CD4-positive, alpha-beta T cell treated with Interleukin-17A for 4 hours (primary cell): ENCODE measurements around the gene VPS37B.
"Not testable (repeated sequence)": the region's sequence is repeated elsewhere in the genome, so short reads cannot be mapped to it uniquely, and the experiment has no call there.

Experiments used
- DNase-seq: peaks from one replicate; pipeline ENCODE4 v3.0.0-alpha.2; 2020; ENCODE audit warnings: mixed read lengths

VPS37B gene

DNA sequence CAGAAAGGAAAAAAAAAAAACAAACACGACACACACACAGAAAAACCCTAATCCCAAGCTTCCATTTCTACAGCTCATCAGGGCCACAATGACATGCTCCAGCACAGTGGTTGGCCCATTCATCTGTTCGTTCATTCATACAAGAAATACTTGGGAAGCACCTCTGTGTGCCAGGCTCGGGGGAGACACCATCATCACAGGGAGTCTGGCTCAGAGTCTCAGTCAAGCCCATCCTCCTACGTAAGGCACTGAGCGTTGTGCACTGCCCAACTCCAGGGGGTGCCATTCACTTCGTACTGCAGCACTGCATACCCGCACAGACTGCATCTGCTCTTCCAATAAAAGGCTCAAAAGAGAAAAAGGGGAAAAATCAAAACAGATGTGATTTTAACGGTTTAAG, 15.3 kb downstream of the VPS37B start:
- DNase-seq, result peak; percentile 50

DNA sequence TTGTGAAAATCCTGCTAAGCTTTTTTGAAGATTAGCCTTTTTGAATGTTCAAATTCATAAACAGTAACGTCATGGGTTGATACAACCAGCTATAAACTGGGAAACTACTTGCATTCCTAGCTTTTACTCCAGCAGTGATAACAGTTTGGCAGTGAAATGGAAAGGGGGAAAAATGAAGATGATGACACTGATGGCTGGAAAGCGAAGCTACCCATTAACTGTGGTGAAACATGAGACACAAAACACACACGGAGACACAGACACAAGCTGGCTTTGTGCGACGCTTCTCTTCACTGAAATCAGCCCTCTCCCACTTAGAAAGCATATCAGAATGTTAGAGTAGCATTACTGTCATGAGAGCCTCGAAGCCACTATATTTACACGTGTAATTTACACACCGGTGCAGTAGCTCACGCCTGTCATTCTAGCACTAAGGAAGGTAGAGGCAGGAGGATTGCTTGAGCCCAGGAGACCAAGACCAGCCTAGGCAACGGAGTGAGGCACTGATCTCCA, 15.7 kb downstream of the VPS37B start:
- DNase-seq, result no peak

DNA sequence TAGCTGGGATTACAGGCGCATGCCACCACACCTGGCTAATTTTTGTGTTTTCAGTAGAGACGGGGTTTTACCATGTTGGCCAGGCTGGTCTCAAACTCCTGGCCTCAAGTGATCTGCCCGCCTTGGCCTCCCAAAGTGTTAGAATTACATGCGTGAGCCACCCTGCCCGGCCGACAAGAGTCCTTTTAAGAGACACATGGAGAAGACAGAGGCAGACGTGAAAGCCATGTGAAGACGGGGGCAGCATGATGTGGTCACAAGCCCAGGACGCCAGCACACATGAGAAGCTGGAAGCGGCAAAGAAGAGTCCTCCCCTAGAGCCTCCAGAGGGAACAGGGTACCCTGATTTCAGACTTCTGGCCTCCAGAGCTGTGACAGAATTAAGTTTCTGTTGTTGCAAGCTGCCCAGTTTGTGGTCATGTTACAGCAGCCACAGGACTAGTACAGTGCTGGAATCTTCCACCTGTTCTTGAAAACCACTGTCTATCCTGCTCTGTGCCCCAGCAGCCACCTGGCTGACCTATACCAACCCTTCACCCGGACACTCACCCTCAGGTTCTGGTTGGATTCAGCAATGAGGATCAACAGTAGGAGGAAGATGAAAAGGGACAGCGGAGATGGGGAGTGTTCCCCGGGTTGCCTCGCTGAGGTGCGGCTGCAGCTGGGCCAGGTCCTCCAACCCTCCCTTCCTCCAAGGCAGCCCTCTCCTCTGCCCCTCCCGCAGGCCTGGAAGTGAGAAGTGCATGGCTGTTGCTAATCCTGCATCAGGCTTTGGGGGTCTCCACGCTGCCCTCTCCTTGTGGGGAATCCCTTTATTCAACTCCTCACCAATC, 16.9 kb downstream of the VPS37B start:
- no peak for DNase-seq

DNA sequence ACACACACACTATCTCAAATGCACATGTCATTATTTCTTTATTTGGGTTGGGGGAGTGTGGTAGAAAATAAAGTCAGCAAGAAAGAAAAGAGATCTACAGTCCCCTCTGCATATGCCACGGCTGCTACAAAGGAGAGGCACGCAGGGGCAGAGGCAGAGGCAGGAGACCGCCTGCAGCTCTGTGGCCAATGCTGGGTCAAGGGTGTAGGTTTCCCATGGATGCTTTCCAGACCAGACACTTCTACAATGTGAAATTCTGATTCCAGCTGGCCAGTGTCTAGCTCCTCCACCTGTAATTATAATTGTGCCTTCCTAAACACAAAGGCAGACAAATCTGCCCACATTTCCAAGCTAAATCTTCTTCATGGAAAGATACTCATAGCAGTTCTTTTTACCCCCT, 19.2 kb downstream of the VPS37B start:
- DNase-seq, result no peak

DNA sequence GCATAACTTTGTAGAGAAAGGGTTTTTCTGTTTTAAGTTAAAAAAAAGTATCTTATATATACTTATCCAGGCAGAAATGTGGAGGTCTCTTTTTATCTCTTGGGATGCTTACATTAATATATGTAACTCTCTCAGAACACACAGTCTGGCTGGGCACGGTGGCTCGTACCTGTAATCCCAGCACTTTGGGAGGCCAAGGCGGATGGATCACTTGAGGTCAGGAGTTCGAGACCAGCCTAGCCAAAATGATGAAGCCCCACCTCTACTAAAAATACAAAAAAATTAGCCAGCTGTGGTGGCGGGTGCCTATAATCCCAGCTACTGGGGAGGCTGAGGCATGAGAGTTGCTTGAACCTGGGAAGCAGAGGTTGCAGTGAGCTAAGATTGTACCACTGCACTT, 19.6 kb downstream of the VPS37B start:
- DNase-seq, result not testable (repeated sequence)

DNA sequence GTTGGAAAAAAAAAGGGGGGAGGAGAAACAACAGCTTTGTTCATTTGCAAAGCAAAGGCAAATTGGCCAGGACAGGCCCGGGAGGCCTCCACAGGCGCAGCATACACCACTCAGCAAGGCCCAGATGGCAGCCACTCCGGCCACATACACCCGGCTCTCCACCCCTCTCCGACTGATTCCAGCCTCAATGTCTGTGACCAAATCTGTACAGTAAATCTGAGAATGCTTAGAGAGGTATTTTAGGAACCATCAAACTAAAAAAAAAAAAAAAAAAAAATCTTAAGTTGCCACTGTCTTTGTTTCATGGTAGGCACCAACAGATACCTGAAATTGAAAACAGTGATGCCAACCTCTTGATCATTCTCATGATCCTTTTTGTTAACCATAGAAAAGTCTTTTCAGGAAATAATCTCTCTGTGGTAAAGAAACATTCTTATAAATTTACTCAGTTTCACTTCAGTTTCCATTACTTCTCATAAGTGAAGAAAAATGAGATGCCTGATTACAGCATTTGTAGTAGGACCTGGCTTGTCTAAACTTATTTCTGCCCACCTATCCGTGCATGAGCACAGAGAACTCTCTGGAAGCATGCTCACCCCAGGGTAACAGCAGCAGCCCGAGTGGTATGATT, 20.2 kb downstream of the VPS37B start:
- no peak for DNase-seq

DNA sequence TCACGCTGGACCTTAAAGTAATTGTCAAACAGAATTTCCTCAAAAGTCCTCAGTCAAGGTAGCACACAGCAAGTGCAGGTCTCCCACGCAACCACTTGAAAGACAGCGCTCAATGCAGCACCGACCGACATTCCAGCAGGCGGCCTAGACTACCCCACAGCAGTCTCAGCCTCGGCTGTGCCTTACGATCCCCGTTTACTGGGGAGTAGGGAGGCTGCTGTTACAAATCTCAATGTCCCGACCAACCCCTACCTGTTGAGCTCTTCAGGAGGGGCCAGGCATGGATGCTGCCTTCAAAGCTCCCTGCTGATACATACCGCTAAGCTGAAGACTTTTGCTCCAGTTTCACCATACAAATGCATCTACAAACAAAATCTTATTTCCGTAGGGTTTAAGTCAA, 21.8 kb downstream of the VPS37B start:
- DNase-seq, result peak; percentile 70

DNA sequence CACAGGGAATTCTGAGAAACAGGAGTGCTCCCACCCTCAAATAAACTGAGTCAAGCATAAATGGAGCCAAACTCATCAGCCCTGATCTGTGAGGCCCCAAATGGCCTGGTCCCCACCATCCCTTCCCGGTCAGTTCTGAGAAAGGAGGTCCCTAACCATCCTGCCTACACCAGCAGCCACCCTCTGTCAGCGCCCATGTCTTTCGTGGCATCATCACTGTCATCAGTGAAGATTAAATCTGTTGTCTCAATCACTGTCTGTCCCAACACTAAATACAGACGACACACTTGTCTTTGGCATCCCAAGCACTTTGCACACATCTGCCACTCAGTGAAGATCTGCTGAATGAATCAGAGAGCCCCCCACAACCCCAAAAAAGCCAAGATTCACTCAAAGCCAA, 22.4 kb downstream of the VPS37B start:
- no peak for DNase-seq

DNA sequence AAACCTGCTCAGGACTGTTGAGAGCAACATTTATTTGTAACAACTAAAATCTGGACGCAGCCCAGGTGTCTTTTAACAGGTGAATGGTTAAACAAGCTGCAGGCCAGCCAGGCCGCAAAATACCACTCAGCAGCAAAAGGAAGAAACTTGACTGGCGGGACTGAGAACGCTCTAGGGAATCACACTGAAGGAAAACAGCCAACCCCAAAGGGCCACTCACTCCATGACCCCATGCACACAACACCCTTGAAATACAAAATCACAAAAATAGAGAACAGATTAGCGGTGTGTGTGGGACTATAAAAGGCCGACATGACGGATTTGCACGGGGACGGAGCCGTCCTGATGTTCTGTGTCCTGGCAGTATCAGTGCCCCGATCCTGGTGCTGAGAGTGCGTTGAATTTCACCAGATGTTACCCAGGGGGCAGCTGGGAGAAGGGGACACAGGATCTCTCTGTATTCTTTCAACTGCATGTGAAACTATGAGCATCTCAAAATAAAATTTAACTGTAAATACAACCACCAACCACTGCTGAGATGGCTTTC, 23.0 kb downstream of the VPS37B start:
- DNase-seq, result no peak

DNA sequence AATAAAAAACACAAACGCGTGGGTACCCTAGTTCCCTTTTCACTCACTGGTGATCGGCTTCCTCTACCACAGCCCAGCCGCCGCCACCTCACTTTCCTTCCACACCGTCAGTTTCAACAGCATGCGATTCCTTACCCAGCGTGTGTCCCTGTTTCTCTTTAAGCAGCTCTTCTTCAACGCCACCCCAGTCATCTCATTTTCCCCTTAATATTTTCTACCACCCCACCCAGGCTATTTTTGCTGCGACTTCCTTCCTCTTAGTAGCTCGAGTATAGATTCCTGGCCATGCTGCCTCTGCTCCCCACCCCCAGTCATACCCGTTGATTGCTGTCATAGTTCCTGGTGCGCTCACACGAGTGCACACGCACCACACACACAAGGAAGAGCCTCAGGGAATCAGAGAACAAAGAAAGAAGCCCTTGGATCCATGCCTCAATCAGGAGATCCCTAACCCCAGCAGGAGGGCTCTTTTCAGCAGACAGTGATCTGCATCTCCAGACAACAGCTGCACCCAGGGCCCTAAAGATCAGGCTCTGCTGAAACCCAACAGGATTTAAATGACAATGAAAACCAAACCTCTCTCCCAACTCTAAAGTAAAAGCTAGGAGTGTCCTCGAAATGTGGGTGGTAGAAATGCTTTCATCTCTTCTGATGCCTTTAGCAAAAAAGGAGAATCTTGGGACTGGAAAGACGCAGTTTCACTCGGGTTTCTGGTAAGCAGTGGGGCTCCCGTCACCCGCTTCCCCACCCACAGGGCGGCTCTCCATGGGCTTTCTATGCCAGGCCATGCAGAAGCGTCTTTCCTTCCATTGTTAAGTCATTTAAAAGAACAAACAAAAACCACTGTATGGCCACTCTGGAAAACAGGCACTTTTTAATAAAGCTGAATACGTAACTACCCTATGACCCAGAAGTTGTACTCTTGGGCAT, 23.8 kb downstream of the VPS37B start:
- peak; percentile 62 for DNase-seq

DNA sequence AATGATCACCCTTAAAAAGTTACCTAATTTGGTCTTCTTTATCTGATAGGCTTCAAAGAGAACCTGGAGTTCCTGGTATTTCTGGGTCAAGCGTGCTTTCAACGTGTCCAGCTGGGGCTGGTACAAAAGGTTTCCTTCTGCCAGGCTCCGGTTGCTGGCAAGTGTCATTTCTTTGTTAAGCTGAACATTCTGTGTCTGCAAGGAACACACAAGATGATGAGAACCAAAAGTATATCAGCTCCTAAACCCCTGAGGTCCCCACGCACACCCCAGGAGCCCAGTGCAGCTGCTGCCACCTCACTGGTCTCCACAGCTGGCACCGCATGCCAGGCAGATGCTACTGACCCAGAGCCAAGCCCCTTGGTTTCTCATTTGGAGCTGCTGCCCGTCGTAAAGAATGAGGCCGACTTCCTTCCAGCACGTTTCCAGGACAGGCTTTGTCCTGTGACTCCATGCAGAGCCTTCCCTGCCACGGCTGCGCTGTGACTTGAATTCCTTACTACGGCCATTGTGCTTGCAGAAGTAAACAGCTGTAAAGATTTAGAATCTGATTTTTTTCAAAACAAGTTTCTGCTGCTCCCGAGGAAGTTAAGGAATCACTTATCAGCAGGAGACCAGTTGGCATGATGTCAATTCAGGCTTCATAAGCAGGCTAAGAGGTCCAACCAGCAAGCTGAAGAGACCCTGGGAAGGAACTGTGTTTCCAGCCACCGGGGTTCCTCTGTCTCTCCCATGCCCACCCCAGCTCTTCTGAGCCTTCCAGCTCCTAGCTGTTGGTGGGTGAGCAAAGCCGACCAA, 24.9 kb downstream of the VPS37B start:
- DNase-seq, result no peak

DNA sequence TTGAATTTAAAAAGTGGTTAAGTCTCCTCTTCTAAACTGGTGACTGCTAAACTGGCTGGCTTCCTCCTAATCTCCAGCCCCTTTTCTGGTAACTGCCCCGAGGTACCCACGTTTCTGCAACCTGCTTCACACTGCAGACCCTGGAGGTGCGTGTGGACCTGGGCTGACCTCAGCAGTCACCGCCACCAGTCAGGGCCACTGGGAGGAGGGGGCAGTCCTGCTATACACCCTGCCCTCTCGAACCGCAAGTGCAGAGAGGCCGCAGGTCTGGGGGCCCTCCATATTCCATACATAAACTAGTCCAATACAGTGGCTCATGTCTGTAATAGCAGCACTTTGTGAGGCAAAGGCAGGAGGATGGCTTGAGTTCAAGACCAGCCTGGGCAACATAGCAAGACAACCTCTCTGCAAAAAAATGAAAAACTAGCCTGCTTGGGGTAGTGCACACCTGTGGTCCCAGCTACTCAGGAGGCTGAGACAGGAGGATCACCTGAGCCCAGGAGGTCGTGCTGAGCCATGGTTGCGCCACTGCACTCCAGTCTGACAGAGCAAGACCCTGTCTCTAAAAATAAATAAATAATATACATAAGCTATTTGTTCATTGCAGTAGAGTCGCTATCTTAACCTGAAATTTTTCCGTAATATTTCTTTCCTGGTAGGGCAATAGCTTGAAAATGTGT, 25.6 kb downstream of the VPS37B start:
- no peak for DNase-seq

DNA sequence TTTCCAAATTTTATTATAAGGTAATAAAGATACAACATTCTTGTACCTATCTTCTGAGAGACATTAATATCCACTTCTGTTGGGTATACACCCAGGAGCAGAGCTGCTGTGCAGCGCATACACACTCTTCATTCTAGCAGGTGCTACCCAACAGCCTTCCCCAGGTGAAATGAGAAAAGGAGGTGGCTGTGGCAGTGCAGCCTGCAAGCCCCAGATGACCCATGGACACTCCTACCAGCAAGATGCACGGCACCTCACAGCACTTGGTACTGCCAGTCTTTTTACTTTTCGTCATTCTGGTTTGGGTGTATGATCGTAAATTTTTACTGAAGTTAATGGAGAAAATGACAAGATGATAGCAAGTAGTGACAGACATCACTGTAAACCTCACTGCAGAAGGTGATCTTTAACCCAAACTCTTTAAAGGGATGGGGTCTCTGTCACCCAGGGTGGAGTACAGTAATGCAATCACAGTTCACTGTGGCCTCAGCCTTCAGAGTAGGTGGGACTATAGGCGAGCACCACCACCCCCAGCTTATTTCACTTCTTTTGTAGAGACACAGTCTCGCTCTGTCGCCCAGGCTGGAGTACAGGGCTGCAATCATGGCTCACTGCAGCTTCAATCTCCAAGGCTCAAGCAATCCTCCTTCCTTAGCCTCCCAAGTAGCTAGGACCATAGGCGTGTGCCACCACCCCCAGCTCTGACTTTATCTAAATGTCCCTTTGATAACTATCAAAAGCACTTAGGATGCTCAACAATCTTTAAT, 26.5 kb downstream of the VPS37B start:
- no peak for DNase-seq

DNA sequence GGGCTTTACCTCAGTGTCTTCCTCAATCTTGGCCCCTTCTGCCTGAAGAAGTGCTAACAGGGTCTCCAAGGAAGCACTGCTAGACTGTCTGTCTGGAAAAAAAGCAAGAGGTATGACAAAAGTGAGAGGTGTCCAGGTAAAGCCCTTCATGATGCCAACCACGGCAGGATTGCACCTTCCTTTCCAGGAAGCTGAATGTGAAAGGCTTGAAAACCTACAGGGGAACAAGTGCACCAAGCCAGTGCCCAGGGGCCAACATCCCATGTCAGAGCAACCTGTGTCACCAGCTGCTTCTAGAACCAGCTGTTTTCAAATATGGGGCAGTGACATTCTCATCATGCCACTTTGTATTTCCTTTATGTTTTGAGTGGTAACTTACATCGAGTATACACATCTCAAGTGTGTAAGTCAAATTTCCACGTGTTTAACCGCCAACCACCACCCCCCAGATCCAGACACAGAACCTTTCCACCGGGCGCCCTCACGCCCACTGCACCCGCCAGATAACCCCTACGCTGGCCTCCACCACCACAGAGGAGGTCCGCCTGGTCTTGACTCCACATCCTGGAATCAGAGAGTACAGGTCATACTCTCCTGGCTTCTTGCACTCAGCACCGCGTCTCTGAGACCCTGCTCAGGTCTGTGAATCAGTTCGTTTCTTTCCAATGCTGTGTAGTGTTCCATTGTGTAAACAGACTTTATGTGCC, 27.3 kb downstream of the VPS37B start:
- no peak for DNase-seq

DNA sequence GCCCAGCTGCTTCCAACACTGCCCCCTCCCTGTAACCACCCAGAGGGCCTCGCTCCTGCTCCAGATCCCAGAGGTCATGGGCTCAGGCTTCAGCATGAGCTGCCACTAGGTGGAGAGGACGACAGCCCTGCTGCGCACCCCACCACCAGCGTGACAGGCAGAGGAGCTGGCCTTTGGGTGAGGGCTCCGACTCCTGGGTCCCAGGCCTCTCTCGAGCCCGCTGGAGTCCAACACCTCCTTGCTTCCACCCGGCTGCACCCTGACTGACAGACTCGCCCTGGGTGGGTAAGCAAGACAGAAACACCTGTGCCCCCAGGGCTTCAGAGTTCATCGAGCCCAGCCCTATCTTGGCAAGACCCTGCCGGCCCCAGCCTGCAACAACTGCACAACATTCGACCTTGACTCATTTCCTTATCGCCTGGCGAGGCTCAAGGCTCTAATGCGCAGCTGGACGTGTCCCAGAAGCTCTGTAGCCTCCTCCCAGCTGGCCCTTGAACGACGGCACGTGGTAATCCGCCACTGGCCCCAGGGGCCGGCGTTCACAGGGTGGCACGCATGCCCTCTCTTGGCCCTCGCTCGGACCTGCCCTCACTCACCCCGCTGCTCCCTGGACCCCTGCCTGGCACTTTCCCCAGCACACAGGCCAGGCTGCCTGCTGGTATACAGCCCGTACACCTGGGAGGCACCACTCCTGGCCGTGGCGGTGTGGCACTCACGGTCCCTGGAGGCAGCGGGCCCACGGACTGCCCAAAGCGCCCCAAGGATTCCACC, 28.0 kb downstream of the VPS37B start:
- DNase-seq, result no peak

DNA sequence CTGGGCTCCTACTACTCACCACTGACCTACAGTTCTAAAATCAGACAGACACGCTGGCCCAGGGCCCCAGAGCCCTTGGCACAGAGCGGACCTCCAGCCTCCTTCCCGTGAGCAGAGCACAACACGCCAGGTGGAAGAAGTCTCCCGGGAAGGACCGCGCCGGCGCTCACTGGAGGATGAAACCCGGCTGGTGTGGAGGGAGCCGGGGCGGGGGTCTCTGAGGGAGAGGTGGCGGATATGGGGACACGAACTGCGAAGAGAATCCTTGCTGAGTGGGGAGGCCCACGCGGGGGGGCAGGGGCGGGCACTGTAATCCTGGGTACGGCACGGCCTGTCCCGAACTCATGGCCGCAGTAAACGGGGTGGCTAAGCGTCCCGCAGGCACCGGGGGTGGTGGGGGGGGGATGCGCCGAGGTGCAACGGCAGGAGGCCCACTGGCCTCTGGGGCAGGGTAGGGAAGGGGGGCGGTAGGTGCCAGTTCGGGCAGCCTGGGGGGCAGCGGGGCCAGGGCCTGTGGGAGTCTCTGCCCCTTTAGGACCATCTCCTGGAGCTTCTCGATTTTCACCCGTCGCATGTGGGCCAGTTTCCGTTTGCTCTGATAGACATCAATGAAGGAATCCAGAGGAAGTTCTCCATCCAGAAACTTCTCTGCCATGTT, 28.8 kb downstream of the VPS37B start:
- DNase-seq, result no peak

DNA sequence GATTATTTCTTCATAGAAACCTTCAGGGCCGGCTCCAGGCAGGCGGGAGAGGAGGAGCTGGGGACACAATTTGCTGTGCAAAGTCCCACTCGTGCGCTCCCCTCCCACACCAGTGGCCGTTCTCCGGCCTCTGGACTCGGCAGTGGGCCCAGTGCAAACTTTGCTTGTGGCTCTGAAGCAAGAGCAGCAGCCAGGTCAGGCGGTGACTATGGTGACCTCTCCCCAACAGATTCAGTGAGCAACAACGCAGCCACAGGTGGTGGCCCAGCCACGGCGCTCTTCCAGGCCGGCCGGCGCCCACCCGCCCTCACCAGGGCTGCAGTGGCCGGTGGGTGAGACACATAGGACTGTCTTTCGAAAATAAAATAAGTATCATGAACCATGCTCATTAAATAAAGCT, 29.5 kb downstream of the VPS37B start:
- DNase-seq, result no peak
